Erythroblast (primary cell): ENCODE results near the gene LEUTX.

Experiments
- GATA1 ChIP-seq: IDR thresholded peaks from 2 replicates; pipeline ENCODE4 v1.6.1; 2011; ENCODE audit warnings: low read depth, mild to moderate bottlenecking, control low read depth, low read length, moderate library complexity
- POLR2A ChIP-seq: IDR thresholded peaks from 2 replicates; pipeline ENCODE4 v1.6.1; 2011; ENCODE audit warnings: mild to moderate bottlenecking, low read length

GRCh38 chr19:39832341-39833083 lies 53.9 kb downstream of the LEUTX start:
- no peak for TF ChIP-seq POLR2A
- no peak for TF ChIP-seq GATA1
